Caco-2 (cell line): ENCODE measurements around the gene NNT. TPM values are rescaled to one million over a fixed set of nuclear protein-coding genes. Genes with fewer than 3 reads are reported as not detected.

ENCODE experiments used
- BruUV-seq: library from RNA; stranded (reverse); fragments of 400-500 nt; replicated peaks from 2 replicates; lab custom pipeline; 2021; lab: Mats Ljungman, UMichigan
- CTCF ChIA-PET: fragments of 300-600 bp; sonication (Branson Sonifier 250); formaldehyde crosslinking; loops from one replicate; lab custom pipeline; 2022; ENCODE audit warnings: antibody characterized with exemption; lab: Charles Lee
- POLR2A ChIA-PET: fragments of 300-600 bp; sonication (Branson Sonifier 250); formaldehyde crosslinking; loops from one replicate; lab custom pipeline; 2022; ENCODE audit warnings: antibody characterized with exemption; lab: Charles Lee
- DNase-seq, 2 experiments: peaks; one replicate each; pipeline versions ENCODE4 v3.0.0 to v3.0.0-alpha.2; 2020 to 2022
- H3K27me3 ChIP-seq: replicated peaks from 2 replicates; pipeline ENCODE4 v1.6.0; 2011; ENCODE audit warnings: low read length; ENCODE audit not compliant: control insufficient read depth, insufficient read depth
- H3K36me3 ChIP-seq: 2 replicates; pipeline ENCODE4 v1.5.1; 2011; ENCODE audit warnings: low read length; ENCODE audit not compliant: control insufficient read depth, insufficient read depth
- H3K4me1 ChIP-seq: fragments of 250-450 bp; sonication (Bioruptor Pico); 2 replicates; pipeline ENCODE4 v1.5.1; 2020; ENCODE audit warnings: mild to moderate bottlenecking
- H3K4me3 ChIP-seq: 2 replicates; pipeline ENCODE4 v1.5.1; 2011; ENCODE audit warnings: low read depth, mild to moderate bottlenecking, control low read depth, low read length
- H3K9me3 ChIP-seq: fragments of 250-450 bp; sonication (Bioruptor Pico); 2 replicates; pipeline ENCODE4 v1.5.1; 2020; ENCODE audit warnings: mild to moderate bottlenecking, moderate library complexity
- H3K27ac Mint-ChIP-seq: one replicate; pipeline ENCODE4 v1.8.0; 2022; ENCODE audit warnings: mixed read lengths; ENCODE audit not compliant: unreplicated experiment
- H3K27me3 Mint-ChIP-seq: one replicate; pipeline ENCODE4 v1.8.0; 2022; ENCODE audit warnings: mixed read lengths; ENCODE audit not compliant: insufficient read depth, unreplicated experiment
- H3K36me3 Mint-ChIP-seq: one replicate; pipeline ENCODE4 v1.8.0; 2022; ENCODE audit warnings: mild to moderate bottlenecking, mixed read lengths; ENCODE audit not compliant: insufficient read depth, unreplicated experiment
- H3K4me1 Mint-ChIP-seq: one replicate; pipeline ENCODE4 v1.8.0; 2022; ENCODE audit warnings: low read depth, mixed read lengths; ENCODE audit not compliant: unreplicated experiment
- H3K4me3 Mint-ChIP-seq: one replicate; pipeline ENCODE4 v1.8.0; 2022; ENCODE audit warnings: mild to moderate bottlenecking, moderate library complexity, mixed read lengths; ENCODE audit not compliant: unreplicated experiment
- H3K9me3 Mint-ChIP-seq: one replicate; pipeline ENCODE4 v1.8.0; 2022; ENCODE audit warnings: mixed read lengths; ENCODE audit not compliant: unreplicated experiment
- intact Hi-C: fragments of 100-400 bp; cut with micrococcal nuclease; formaldehyde crosslinking; loops from one replicate; pipeline ENCODE4 v1.10.0; 2022; ENCODE audit not compliant: unreplicated experiment
- total RNA-seq: library from RNA; stranded (reverse); gene quantifications from 2 replicates; pipeline ENCODE4 v1.2.3, GENCODE V29; 2022
- TF ChIP-seq, protein P1 (sequence below), 2 experiments: fragments of 200-600 bp in 1 of 2; IDR thresholded peaks; 1 replicate in 1 of 2; 2 replicates in 1 of 2; pipeline versions ENCODE4 v1.5.1 to v1.8.0; 2011 to 2022; ENCODE audit warnings: antibody characterized with exemption in 1 of 2, control low read depth in 1 of 2, inconsistent platforms in 1 of 2, low read depth in 1 of 2, low read length in 1 of 2, mild to moderate bottlenecking in 1 of 2, moderate library complexity in 1 of 2; ENCODE audit not compliant: insufficient read depth in 1 of 2, severe bottlenecking in 1 of 2, unreplicated experiment in 1 of 2

Gene NNT
- total RNA-seq, 1 experiment from 2014 or later = 44.8 TPM

DNA sequence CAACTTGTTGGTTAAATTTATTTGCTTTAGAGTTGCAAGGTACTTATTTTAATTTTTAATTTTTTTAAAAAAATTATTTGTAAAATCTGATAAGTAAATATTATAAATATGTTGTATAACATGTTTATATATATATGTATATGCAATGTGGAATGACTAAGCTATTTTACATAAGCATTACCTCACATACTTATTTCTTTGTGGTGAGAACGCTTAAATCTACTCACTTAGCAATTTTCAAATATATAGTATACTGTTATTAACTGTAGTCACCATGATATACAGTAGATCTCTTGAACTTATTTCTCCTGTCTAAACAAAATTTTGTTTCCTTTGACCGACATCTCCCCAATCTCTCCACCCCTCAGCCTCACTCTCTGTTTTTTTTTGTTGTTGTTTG lies 147.8 kb downstream of the NNT start:
- no TSS peak for BruUV-seq
- ChIA-PET CTCF (no interaction called here), POLR2A (no interaction called here)
- Mint-ChIP-seq H3K9me3 (peaks cover 43% of the 10 kb centered on the region), H3K4me3 (no peak overlapping the region), H3K36me3 (no peaks in the 10 kb centered on the region), H3K4me1 (no peaks in the 10 kb centered on the region), H3K27me3 (no peaks in the 10 kb centered on the region), H3K27ac (no peak overlapping the region)
- intact Hi-C loops = no loop called here
- no peaks in the 10 kb centered on the region for H3K4me1 ChIP-seq
- H3K4me3 ChIP-seq = no peak overlapping the region
- DNase-seq = no peak
- no peaks in the 10 kb centered on the region for H3K27me3 ChIP-seq
- no peaks in the 10 kb centered on the region for H3K36me3 ChIP-seq
- H3K9me3 ChIP-seq = 0 out of 2 replicates have a peak, but pooled peaks cover 8% of the 10 kb centered on the region
- TF ChIP-seq, protein P1, sequence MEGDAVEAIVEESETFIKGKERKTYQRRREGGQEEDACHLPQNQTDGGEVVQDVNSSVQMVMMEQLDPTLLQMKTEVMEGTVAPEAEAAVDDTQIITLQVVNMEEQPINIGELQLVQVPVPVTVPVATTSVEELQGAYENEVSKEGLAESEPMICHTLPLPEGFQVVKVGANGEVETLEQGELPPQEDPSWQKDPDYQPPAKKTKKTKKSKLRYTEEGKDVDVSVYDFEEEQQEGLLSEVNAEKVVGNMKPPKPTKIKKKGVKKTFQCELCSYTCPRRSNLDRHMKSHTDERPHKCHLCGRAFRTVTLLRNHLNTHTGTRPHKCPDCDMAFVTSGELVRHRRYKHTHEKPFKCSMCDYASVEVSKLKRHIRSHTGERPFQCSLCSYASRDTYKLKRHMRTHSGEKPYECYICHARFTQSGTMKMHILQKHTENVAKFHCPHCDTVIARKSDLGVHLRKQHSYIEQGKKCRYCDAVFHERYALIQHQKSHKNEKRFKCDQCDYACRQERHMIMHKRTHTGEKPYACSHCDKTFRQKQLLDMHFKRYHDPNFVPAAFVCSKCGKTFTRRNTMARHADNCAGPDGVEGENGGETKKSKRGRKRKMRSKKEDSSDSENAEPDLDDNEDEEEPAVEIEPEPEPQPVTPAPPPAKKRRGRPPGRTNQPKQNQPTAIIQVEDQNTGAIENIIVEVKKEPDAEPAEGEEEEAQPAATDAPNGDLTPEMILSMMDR (IDR thresholded peaks at IDR 0.05; ENCODE audit: insufficient read depth in 1 of 2, low read depth in 1 of 2, low read length in 1 of 2, severe bottlenecking in 1 of 2, unreplicated experiment in 1 of 2) = no peak

DNA sequence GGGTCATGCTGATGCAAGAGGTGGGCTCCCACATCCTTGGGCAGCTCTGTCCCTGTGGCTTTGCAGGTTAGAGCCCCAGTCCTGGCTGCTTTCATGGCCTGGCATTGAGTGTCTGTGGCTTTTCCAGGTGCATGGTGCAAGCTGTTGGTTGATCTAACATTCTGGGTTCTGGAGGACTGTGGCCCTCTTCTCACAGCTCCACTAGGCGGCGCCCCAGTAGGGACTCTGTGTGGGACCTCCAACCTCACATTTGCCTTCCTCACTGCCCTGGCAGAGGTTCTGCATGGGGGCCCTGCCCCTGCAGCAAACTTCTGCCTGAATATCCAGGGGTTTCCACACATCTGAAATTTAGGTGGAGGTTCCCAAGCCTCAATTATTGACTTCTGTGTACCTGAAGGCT lies 150.1 kb downstream of the NNT start:
- BruUV-seq = no TSS peak
- Mint-ChIP-seq H3K36me3 (no peaks in the 10 kb centered on the region), H3K27ac (no peak overlapping the region), H3K27me3 (peaks cover 3% of the 10 kb centered on the region), H3K4me1 (no peaks in the 10 kb centered on the region), H3K4me3 (no peak overlapping the region), H3K9me3 (peaks cover 30% of the 10 kb centered on the region)
- ChIA-PET CTCF (no interaction called here), POLR2A (no interaction called here)
- Histone ChIP-seq H3K9me3 (0 out of 2 replicates have a peak, but pooled peaks cover 15% of the 10 kb centered on the region), H3K27me3 (no peaks in the 10 kb centered on the region), H3K36me3 (no peaks in the 10 kb centered on the region), H3K4me1 (no peaks in the 10 kb centered on the region), H3K4me3 (no peak overlapping the region)
- intact Hi-C loops = no loop called here
- TF ChIP-seq, protein P1 (IDR thresholded peaks at IDR 0.05; ENCODE audit: insufficient read depth in 1 of 2, low read depth in 1 of 2, low read length in 1 of 2, severe bottlenecking in 1 of 2, unreplicated experiment in 1 of 2) = no peak
- DNase-seq = no peak

Other genes starting within 250 kb of the NNT start
- gene CCL28, start 190.8 kb upstream of the NNT start, total RNA-seq = 5.5 and 8.6 TPM in 2 replicates
- 14.2 and 15.5 TPM in 2 replicates for gene TMEM267, start 119.3 kb upstream of the NNT start, total RNA-seq
- 7.0 and 7.1 TPM in 2 replicates for gene C5orf34, start 88.0 kb upstream of the NNT start, total RNA-seq
- 115 and 121 TPM in 2 replicates for gene PAIP1, start 46.1 kb upstream of the NNT start, total RNA-seq